ENCODE data around the gene NR0B2. TPM values are rescaled to one million over a fixed set of nuclear protein-coding genes. Genes with fewer than 3 reads are reported as not detected.

Gene NR0B2
- polyA plus RNA-seq, 1 donor (not counting 4 experiments of a cell fraction or from before 2014, with no cell fraction given): not detected

DNA sequence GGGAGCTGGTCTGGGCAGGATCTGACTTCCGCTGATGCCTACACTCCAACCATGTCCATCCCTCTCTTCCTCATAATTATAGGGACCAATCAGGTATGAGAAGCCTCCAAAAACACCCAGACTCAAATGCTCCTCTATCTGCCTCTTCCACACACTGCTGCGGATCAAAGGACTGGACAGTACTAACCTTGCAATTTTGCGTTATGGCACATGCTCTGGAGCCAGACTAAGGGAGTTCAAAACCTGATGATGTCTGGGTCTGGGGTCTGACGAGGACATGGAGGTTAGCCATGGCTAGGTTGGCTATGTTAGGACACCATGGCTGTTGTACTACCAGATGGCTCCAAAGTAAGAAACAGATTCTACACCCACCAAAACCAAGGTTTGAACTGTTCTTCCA lies 34.0 kb downstream of the NR0B2 start:
- DNase-seq (ENCODE audit: low read depth, low spot score): no peak
- H3K27ac ChIP-seq (ENCODE audit: control insufficient read depth, insufficient read depth, low read length): no peak overlapping the region
- TF ChIP-seq CTCF (optimal IDR thresholded peaks at IDR 0.05 in 1 of 3, IDR thresholded peaks at IDR 0.05 in 1 of 3, conservative IDR thresholded peaks at IDR 0.05 in 1 of 3; ENCODE audit: extremely low read depth in 1 of 3, insufficient read depth in 2 of 3, low read length in 3 of 3) (no peak), EZH2 (IDR thresholded peaks at IDR 0.05; ENCODE audit: low read length) (no peak)
- no peaks in the 10 kb centered on the region for H3K27me3 ChIP-seq (ENCODE audit: control insufficient read depth, extremely low read depth, insufficient read depth, low read length)
- no peaks in the 10 kb centered on the region for H4K20me1 ChIP-seq (ENCODE audit: control insufficient read depth, extremely low read depth, insufficient read depth, low read length)
- H3K9me1 ChIP-seq (ENCODE audit: control insufficient read depth, extremely low read depth, insufficient read depth, low read length): no peaks in the 10 kb centered on the region
- H2AFZ ChIP-seq (ENCODE audit: control insufficient read depth, low read length): no peak overlapping the region
- H3K4me3 ChIP-seq (ENCODE audit: control insufficient read depth in 2 of 3, extremely low read depth in 1 of 3, insufficient read depth in 2 of 3, low read depth in 1 of 3, low read length in 3 of 3): no peak overlapping the region
- peaks cover 25% of the 10 kb centered on the region for H3K4me1 ChIP-seq (ENCODE audit: control insufficient read depth, extremely low read depth, insufficient read depth, low read length)
- no peak overlapping the region for H3K9ac ChIP-seq (ENCODE audit: control insufficient read depth, extremely low read depth, insufficient read depth, low read length)
- dilution Hi-C loops (cut with MboI; ENCODE audit: extremely low pct_ligation_motif_present, low sequenced_read_pairs): no loop called here
- H3K9me3 ChIP-seq (ENCODE audit: control insufficient read depth, low read depth, low read length): no peaks in the 10 kb centered on the region
- FAIRE-seq: no peak
- peaks cover 7% of the 10 kb centered on the region for H3K79me2 ChIP-seq (ENCODE audit: control insufficient read depth, insufficient read depth, low read length)
- no peak overlapping the region for H3K4me2 ChIP-seq (ENCODE audit: control insufficient read depth, extremely low read depth, insufficient read depth, low read depth, low read length)
- H3K36me3 ChIP-seq (ENCODE audit: control insufficient read depth in 2 of 2, extremely low read depth in 1 of 2, insufficient read depth in 2 of 2, low read length in 2 of 2): peaks cover 35 to 56% of the 10 kb centered on the region in 2 experiments

- Histone ChIP-seq H3K36me3 (ENCODE audit: control insufficient read depth in 2 of 2, extremely low read depth in 1 of 2, insufficient read depth in 2 of 2, low read length in 2 of 2) (peaks cover 20 to 41% of the 10 kb centered on the region in 2 experiments), H3K4me1 (ENCODE audit: control insufficient read depth, extremely low read depth, insufficient read depth, low read length) (peaks cover 30% of the 10 kb centered on the region), H3K9me3 (ENCODE audit: control insufficient read depth, low read depth, low read length) (no peaks in the 10 kb centered on the region), H3K4me3 (ENCODE audit: control insufficient read depth in 2 of 3, extremely low read depth in 1 of 3, insufficient read depth in 2 of 3, low read depth in 1 of 3, low read length in 3 of 3) (no peak overlapping the region), H2AFZ (ENCODE audit: control insufficient read depth, low read length) (no peak overlapping the region), H3K79me2 (ENCODE audit: control insufficient read depth, insufficient read depth, low read length) (peaks cover 1% of the 10 kb centered on the region), H4K20me1 (ENCODE audit: control insufficient read depth, extremely low read depth, insufficient read depth, low read length) (no peaks in the 10 kb centered on the region), H3K27me3 (ENCODE audit: control insufficient read depth, extremely low read depth, insufficient read depth, low read length) (no peaks in the 10 kb centered on the region), H3K9ac (ENCODE audit: control insufficient read depth, extremely low read depth, insufficient read depth, low read length) (peak overlapping the region; percentile 22), H3K27ac (ENCODE audit: control insufficient read depth, insufficient read depth, low read length) (peak overlapping the region; percentile 41), H3K4me2 (ENCODE audit: control insufficient read depth, extremely low read depth, insufficient read depth, low read depth, low read length) (peak overlapping the region; percentile 22), H3K9me1 (ENCODE audit: control insufficient read depth, extremely low read depth, insufficient read depth, low read length) (no peaks in the 10 kb centered on the region)
- DNase-seq (ENCODE audit: low read depth, low spot score) (no peak), FAIRE-seq (no peak)
- dilution Hi-C loops (cut with MboI; ENCODE audit: extremely low pct_ligation_motif_present, low sequenced_read_pairs): no loop called here
- TF ChIP-seq EZH2 (IDR thresholded peaks at IDR 0.05; ENCODE audit: low read length) (no peak), CTCF (optimal IDR thresholded peaks at IDR 0.05 in 1 of 3, IDR thresholded peaks at IDR 0.05 in 1 of 3, conservative IDR thresholded peaks at IDR 0.05 in 1 of 3; ENCODE audit: extremely low read depth in 1 of 3, insufficient read depth in 2 of 3, low read length in 3 of 3) (no peak)
Measured at GRCh38 chr1:26877326-26877725, 36.4 kb downstream of the NR0B2 start.
